HG03064 (cell line): Measurements from ENCODE around the gene HSP90AB1.
A peak's percentile ranks its signal among the peaks of the same experiment; 100 is the strongest.

Experiments used
- ATAC-seq: cut with Tn5 transposase; IDR thresholded peaks from one replicate; pipeline ENCODE4 v1.9.1; 2021; ENCODE audit warnings: low read depth; ENCODE audit not compliant: unreplicated experiment

HSP90AB1 gene

DNA sequence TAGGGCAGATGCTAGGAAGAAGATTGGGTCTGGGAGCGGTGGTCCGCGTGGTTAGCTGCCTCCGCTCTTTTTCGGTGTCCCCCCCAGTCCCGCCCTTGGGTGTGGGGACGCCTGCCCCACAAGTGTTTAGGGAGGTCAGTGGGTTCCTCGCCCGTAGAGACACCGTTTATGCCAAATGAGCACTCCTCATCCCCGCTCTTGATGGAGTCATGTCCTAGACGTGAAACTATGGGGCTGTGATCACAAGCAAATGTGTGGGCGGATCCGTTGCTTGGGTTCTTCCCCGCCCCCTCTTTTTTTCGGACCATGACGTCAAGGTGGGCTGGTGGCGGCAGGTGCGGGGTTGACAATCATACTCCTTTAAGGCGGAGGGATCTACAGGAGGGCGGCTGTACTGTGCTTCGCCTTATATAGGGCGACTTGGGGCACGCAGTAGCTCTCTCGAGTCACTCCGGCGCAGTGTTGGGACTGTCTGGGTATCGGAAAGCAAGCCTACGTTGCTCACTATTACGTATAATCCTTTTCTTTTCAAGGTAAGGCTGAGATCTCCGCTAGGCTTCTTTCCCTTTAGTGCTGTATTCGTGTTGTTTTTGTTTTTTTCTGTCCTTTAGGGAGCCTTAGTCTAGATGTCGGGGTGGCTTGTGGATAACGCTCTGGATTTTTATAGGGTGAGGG is at the start of gene HSP90AB1:
Gene HSP90AB1, plus strand, starts transcription at position 439 of the 675 bp plus-strand sequence. CDS start 1,529 bp downstream, outside the sequence.
- ATAC-seq = peak; percentile 50

DNA sequence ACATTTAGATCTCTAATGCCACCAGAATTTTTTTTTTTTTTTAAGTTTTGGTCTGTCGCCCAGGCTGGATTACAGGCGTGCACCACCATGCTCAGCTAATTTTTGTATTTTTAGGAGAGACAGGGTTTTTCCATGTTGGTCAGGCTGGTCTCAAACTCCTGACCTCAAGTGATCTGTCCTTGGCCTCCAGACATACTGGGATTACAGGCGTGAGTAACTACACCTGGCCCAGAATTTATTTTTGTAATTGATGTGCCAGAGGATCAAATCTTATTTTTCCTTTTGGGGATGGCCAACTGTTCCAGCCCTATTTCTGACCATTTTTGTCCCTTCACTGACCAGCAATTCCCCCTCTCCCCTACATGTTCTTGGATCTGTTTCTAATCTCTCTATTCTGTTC is 48.2 kb upstream of the HSP90AB1 start:
- ATAC-seq = no peak

DNA sequence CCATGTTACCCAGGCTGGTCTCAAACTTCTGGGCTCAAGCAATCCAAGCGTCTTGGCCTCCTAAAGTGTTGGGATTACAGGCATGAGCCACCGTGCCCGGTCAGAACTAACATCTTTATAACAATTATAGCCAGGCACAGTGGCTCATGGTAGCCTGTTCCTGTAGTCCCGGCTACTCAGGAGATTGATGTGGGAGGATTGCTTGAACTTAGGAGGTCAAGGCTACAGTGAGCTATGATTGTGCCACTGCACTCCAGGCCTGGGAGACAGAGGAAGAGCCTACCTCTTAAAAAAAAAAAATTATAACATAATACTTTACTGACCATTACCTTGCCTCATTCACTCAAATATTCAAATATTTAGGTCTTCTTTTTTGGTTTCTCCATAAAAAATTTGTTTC is 47.0 kb upstream of the HSP90AB1 start:
- no peak for ATAC-seq

DNA sequence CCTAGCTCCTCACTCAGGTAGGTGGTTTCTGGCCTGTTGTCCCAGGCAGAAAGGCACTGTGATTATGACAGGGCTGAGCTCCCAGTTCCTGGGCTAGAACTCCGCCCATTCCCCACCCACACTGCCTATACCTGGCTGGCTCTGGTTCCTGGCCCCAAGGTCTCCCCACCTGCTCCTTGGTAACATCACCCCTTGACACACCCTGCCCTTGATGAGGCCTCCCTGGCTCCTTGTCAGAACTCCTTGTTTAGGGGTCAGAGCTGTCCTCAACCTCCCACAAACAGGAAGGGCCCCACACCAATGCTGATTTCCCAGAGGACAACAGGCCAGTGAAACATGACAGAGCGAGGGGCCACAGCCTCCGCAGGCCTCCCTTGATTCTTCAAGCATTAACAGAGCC is 45.7 kb upstream of the HSP90AB1 start:
- no peak for ATAC-seq

DNA sequence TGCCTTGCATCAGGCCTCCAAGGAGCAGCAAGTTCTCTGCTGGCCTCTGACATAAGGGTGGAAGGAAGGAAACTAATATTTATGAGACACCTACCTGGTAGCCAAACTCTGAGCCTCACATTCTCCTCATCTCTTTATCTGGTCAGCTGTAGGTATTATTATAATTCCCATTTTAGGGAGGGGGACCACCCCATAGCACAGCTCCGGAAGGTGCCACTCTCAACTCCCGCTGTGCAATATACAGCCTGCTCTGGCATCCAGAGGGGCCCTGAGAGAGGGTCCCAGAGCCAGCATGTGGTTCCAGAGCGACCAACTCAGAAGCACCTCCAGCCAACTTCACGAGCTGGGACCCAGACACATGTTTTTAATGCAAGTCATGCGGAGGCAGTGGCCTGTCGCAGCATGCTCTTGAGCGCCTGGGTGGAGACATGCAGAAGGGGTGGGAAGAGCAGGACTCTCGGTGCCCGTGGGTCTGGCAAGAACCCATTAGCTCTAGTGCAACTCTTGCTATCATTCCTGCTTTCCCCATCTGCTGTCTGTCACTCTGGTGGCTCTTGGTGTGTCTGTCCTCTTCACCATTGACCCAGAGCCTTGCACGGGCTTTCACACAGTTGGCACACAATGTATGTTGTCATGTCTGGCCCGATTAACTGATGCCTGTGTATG is 45.1 kb upstream of the HSP90AB1 start:
- no peak for ATAC-seq

DNA sequence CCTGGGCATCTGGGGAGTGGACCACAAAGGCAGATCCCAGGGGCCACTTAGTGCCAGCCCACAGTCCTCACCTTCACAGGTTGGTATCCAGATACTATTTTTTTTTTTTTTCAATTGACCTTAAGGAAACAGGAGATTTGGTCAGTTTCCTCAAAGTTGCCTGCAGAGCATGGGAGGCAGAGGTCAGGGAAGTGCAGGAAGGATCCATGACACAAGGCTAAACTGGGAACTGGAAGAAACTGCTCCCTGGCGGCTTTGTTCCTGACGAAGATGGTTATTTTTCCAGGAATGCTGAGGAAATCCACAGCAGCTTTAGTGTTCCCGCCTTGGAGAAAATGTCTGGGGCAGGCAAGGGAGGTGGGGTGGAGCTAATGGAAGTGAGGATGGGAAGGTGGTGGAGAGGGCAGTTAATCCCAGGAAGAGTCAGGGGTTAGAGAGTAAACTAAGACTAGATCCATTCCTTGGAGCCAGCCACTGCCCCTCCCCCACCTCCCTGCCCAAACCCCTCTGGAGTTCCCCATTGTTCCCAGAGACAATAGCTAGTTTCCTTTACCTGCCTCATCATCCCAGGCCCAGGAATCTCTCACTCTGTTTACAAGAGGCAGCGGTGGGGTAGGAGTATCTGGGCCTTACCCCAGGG is 44.4 kb upstream of the HSP90AB1 start:
- ATAC-seq = no peak

DNA sequence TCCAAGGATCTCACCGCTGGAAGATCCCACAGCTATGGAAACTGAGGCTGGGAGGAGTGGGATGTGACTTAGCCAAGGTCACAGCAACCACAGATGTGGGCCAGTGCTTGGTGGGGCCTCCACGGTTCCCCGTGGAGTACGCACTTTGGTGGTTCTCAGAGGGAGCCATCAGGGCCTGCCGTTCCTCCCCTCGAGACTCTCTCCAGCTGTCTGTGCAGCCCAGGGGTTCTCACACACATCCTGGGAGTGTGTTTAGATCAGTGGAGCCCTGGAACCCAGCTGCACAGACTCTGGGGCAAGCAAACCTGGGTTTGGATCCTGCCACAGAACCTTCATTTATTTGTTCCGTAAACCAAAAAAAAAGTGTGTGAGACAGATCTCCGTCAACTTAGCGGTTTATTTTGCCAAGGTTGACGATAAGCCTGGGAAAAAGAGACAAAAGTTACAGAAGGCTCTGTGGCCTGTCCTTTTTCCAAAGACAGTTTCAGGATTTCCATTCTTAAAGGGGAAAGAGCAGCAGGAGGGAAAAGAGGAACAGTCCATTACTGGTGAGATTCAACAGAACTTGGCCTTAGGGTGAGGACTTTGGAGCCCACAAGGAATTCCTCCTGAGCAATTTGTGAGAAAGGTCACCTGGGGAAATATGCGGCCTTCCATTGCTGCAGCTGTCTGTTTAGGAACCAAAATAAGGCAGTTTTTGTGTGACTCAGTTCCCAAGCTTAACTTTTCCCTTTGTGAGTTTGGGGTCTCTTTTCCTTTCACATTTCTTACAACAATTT is 43.7 kb upstream of the HSP90AB1 start:
- no peak for ATAC-seq

DNA sequence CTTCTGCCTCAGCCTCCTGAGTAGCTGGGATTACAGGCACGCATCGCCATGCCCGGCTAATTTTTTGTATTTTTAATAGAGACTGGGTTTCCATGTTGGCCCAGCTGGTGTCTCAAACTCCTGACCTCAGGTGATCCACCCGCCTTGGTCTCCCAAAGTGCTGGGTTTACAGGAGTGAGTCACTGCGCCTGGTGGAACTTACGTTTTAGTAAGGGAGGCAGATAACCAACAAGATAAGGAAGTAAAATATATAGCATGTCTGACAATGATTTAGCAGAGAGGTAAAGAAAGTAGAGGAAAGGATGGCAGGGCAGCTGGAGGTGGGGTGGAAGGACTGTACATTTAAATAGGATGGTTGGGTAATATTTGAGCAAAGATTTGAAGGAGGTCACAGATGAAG is 42.9 kb upstream of the HSP90AB1 start:
- ATAC-seq = no peak

DNA sequence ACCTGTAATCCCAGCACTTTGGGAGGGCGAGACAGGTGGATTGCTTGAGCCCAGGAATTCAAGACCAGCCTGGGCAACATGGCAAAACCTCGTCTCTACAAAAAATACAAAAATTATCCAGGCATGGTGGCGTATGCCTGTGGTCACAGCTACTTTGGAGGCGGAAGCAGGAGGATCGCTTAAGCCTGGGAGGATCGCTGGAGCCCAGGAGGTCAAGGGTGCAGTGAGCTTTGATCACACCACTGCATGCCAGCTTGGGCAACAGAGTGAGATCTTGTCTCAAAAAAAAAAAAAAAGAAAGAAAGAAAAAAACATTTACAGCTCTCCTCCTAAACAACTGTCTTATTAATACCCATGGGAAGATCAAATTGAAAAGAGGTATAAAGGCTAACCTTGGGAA is 38.9 kb upstream of the HSP90AB1 start:
- no peak for ATAC-seq

DNA sequence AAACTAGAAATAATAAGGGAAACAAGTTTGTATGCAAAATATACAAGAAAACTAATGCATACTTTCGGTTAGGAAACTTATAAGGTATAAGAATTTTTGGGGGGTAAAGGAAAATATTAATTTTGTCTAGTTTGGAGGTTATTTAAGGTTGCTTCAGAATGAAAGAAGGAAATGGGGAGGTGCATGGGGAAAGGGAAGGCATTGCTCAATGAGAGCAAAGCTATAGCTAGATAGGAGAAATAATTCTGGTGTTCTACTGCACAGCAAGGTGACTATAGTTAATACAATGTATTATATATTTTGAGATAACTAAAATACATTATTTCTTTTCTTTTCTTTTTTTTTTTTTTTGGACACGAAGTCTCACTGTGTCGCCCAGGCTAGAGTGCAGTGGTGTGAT is 35.6 kb upstream of the HSP90AB1 start:
- ATAC-seq = no peak

DNA sequence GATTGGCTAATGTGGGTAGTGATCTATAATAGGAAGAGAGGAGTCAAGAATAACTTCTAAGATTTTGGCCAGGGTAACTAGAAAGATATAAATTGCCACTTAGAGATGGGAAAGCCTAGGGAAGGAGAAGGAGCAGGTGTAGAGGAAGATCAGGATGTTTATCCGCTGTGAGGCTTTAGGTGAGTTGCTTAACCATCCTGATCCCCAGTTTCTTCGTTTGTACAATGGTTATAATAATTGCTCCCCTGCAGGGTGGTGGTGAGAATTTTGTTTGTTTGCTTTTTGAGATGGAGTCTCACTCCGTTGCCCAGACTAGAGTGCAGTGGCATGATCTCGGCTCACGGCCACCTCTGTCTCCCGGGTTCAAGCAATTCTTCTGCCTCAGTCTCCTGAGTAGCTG is 32.6 kb upstream of the HSP90AB1 start:
- no peak for ATAC-seq

DNA sequence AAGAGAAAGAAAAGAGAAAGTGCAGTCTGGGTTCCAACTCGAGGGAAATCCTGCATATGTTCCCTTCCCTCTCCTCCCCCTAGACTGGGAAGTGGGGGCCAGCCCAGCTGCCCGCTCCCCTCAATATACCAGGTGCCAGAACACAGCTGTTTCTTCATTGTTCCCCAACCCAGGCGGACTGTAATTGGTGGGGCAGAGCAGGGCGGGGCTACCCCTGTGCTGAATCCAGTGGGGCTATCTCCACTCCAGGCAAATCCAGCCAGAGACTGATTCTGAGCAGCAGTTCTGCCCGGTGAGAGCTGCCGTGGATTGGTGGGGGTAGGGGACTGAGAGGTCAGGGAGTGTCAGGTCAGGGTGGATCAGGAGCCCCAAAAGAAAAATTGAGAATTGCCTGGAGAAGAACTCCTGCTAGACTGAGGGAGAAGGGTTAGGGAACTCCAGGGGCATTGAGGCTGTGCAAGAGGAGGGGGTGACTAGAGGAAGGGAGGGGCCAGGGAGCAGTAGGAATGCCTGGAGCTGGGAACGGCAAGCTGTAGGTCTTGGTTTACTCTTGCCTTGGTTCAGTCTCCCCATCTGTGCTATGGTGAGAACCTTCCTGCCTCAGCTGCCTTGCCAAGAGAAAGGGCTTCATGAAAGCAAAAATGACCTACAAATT is 30.1 kb upstream of the HSP90AB1 start, which contains the start of gene MYMX:
Gene MYMX, plus strand, starts transcription at position 250 of the 655 bp plus-strand sequence. CDS start 546 bp downstream, outside the sequence.
- no peak for ATAC-seq

DNA sequence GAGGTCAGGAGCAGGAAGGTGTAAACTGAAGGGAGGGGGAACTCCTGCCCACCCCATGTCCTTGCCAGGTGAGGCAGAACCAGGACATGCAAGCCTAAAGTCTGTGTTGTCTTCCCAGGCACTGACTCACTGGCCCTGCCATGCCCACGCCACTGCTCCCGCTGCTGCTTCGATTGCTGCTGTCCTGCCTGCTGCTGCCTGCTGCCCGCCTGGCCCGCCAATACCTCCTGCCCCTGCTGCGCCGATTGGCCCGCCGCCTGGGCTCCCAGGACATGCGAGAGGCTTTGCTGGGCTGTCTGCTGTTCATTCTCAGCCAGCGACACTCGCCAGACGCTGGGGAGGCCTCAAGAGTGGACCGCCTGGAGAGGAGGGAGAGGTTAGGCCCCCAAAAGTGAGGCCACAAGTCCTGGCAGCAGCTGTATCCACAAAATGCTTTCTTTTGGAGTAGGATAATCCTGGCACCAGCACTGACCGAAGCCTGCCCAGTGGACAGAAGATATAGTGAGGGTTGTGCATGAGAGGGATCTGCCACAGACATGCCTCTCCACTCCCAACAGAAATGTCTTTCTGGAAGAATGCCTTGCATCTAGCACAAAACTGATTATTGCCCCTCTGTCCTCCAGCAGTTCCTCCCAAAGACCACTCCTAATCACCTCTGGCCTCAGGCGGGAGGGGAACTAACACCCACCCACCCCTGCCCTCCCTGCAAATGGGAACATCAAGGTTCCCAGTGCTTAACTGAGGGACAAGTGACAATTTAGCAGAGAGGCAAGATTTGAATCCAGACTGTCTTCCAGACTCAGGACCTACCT is 29.4 kb upstream of the HSP90AB1 start:
- ATAC-seq = no peak

DNA sequence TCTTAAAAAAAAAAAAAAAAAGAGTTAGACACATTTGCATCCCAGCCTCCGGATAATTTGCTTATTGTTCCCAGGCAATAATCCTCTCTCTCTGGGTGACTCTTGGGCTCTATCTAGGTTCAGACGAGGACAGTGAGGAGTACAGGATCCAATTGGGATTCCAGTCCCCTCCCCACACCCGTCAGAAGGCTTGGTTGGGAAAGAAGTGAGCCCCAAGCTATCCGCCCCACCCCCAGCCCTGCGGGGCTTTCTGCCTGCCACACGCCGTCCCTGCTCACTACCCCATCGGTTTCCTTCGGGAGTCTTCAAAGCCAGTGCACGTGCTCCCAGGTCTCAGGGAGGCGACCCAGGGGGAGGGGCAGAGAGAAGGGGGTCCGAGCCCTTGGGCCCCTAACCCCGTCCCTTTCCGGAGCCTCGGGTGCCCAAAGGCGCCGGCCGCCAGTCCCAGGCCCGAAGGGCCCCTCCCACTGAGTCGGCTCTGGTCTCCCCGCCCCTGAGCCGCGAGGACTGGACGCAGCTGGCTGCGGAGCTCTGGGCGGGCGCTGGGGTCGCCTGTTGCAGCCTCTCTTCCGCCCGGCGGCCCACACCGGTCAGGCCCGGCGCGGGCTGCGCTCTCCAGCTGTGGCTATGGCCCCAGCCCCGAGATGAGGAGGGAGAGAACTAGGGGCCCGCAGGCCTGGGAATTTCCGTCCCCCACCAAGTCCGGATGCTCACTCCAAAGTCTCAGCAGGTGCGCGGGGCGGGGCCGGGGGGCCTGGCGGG is 27.7 kb upstream of the HSP90AB1 start:
- ATAC-seq = peak; percentile 48

DNA sequence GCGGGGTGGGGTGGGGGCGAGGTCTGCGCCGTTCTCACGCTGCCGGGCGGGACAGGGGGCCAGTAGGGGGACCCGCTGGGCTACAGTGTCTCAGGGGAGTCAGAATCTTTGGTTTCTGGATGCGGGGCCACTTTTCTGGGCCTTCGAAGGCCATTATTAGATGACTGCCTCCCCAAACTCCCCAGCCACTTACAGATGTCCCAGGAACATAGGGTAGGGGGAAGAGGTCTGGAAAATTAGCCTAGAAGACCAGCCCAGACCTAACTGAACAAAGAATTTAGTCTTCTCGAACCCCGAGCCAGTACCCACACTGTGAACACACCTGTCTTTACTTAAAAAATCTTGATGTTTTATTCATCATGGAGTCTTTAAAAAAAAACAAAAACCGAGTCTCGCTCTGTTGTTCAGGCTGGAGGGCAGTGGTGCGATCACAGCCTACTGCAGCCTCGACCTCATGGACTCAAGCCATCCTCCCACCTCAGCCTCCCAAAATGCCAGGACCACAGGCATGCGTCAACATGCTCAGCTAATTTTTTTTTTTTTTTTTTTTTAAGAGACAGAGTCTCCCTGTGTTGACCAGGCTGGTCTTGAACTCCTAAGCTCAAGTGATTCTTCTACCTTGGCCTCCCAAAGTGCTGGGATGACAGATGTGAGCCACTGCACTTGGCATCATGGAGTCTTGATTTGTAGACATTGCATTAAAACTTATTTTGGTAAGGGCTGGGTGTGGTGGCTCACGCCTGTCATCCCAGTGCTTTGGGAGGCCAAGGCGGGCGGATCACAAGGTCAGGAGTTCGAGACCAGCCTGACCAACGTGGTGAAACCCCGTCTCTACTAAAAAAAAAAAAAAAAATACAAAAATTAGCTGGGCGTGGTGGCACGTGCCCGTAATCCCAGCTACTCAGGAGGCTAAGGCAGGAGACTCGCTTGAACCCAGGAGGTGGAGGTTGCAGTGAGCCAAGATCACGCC is 26.8 kb upstream of the HSP90AB1 start:
- ATAC-seq = no peak

DNA sequence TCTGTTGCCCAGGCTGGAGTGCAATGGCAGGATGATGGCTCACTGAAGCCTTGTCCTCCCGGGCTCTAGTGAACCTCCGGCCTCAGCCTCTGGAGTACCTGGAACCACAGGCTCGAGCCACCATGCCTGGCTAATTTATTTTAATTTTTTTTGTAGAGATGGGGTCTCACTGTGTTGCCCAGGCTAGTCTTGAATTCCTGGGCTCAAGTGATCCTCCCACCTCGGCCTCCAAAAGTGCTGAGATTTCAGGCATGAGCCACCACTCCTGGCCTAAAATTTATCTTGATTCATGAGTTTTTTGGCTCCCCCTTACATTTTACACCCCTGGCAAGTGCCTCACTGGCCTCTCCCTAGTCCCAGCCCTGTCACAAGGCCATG is 26.0 kb upstream of the HSP90AB1 start:
- ATAC-seq = no peak

DNA sequence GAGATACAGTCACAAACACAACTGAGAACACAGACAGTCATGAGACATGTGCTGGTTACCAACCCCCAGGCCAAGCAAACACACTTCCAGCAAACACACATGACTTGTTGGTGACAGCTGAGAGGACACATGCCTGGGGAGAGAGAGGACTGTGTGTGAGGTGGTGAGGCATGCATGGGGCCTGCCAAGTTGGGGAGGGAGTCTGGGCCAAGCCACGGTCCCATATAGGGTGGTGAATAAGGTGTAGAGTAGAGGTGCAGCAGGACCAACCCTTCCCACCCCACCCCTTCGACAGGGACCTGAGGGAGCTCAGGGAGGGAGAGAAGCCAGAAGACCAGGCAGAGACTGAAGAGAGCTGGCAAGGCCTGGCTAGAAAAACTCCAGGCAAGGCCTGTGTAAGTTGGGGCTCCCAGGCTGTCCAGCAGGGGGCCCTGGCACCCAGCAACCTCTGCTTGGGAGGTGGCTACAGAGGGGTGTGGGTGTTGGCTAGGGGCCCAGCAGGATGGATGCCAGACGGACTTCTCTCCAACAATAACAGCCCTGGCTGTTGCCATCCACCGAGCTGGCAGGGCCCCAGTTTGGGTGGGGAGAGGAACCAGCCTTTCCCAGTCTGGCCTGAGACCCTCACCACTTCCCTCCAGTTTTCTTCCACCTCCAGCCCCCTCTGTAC is 25.5 kb upstream of the HSP90AB1 start:
- ATAC-seq = no peak
